Natural killer cell (primary cell): ENCODE measurements around the gene ASPHD1. TPM values are rescaled to one million over a fixed set of nuclear protein-coding genes. Genes with fewer than 3 reads are reported as not detected.

Experiments
- ATAC-seq, 3 donors: fragments of 150-1000 bp in 2 of 3; fragments of 200-7000 bp in 1 of 3; cut with Tn5 transposase; 1 replicate in 1 of 3; 2 replicates in 2 of 3; pipeline ENCODE4 v1.10.0; 2021; ENCODE audit warnings: mild to moderate bottlenecking in 2 of 3, moderate library complexity in 2 of 3
- DNase-seq, 2 donors: peaks; one replicate each; pipeline versions ENCODE4 v3.0.0 to v3.0.0-alpha.2; 2013 to 2021; ENCODE audit warnings: mixed read lengths in 1 of 2
- H3K27ac ChIP-seq: one replicate; pipeline ENCODE4 v1.5.1; 2013; ENCODE audit warnings: mild to moderate bottlenecking, low read length
- H3K27me3 ChIP-seq: one replicate; pipeline ENCODE4 v1.6.1; 2013; ENCODE audit warnings: low read length; ENCODE audit not compliant: control insufficient read depth, insufficient read depth
- H3K36me3 ChIP-seq: one replicate; pipeline ENCODE4 v1.6.1; 2013; ENCODE audit warnings: low read length; ENCODE audit not compliant: control insufficient read depth, insufficient read depth
- H3K4me1 ChIP-seq: one replicate; pipeline ENCODE4 v1.6.1; 2013; ENCODE audit warnings: low read length; ENCODE audit not compliant: control insufficient read depth, insufficient read depth
- H3K4me3 ChIP-seq: one replicate; pipeline ENCODE4 v1.5.1; 2013; ENCODE audit warnings: low read length
- H3K9me3 ChIP-seq: one replicate; pipeline ENCODE4 v1.6.1; 2013; ENCODE audit warnings: low read length; ENCODE audit not compliant: control insufficient read depth, insufficient read depth
- H3K27ac Mint-ChIP-seq, 2 donors: one replicate each; pipeline ENCODE4 v1.8.0; 2022; ENCODE audit warnings: mild to moderate bottlenecking in 2 of 2, mixed read lengths in 2 of 2, moderate library complexity in 1 of 2
- H3K27me3 Mint-ChIP-seq, 2 donors: one replicate each; pipeline ENCODE4 v1.8.0; 2022; ENCODE audit warnings: low read depth in 2 of 2, mixed read lengths in 2 of 2
- H3K36me3 Mint-ChIP-seq: one replicate; pipeline ENCODE4 v1.8.0; 2022; ENCODE audit warnings: mixed read lengths
- H3K4me1 Mint-ChIP-seq, 2 donors: one replicate each; pipeline ENCODE4 v1.8.0; 2022; ENCODE audit warnings: mixed read lengths in 2 of 2
- H3K4me3 Mint-ChIP-seq: one replicate; pipeline ENCODE4 v1.8.0; 2022; ENCODE audit warnings: mild to moderate bottlenecking, moderate library complexity, mixed read lengths
- H3K9me3 Mint-ChIP-seq, 2 donors: one replicate each; pipeline ENCODE4 v1.8.0; 2022; ENCODE audit warnings: mixed read lengths in 2 of 2
- WGBS: methylation state at CpG from one replicate; pipeline ENCODE4 v1.1.7; 2013; ENCODE audit warnings: missing lambda C conversion rate; ENCODE audit not compliant: insufficient coverage; 5-methylcytosine and 5-hydroxymethylcytosine counted together
- intact Hi-C: fragments of 100-400 bp; cut with micrococcal nuclease; formaldehyde crosslinking; loops from one replicate; pipeline ENCODE4 v1.14.2; 2022
- total RNA-seq, 4 donors: library from RNA; stranded (reverse); fragments of 120-200 nt in 1 of 4; gene quantifications; one replicate each; pipeline versions ENCODE4 v1.2.3 to v1.2.4, GENCODE V29; 2013 to 2022
- TF ChIP-seq, protein P1 (sequence below): fragments of 200-600 bp; IDR thresholded peaks from one replicate; pipeline ENCODE4 v1.8.0; 2022; ENCODE audit warnings: antibody characterized with exemption

Gene ASPHD1
- total RNA-seq, 3 donors from 2014 or later (not counting 1 experiment from before 2014, with no cell fraction given) = not detected

DNA sequence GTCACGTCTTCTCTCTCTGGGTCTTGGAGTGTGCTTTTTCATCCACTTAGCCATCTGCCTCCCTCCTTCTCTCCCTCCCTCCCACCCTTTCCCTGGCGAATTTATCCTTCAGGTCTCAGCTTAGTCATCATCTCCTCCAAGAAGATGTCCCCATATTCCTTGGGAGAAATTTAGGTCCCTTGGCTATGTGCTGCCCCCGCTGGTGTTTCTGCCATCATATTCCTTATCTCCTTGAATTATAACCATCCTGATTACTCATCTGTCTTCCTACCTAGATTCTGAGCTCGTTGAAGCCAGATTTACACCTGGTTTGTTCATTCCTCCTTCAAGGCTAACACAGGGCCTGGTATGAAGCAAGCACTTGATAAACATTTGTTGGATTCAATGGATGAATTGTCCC, 5.9 kb upstream of the ASPHD1 start:
- Mint-ChIP-seq H3K9me3 (no peaks in the 10 kb centered on the region), H3K4me1 (peaks cover 0 to 6% of the 10 kb centered on the region in 2 donors), H3K36me3 (no peaks in the 10 kb centered on the region), H3K27ac (no peak overlapping the region), H3K27me3 (peaks cover 20 to 22% of the 10 kb centered on the region in 2 donors), H3K4me3 (no peak overlapping the region)
- ATAC-seq (no peak), DNase-seq (no peak)
- WGBS = 70% methylated on average over 4 of the region's 4 CpGs
- TF ChIP-seq, protein P1, sequence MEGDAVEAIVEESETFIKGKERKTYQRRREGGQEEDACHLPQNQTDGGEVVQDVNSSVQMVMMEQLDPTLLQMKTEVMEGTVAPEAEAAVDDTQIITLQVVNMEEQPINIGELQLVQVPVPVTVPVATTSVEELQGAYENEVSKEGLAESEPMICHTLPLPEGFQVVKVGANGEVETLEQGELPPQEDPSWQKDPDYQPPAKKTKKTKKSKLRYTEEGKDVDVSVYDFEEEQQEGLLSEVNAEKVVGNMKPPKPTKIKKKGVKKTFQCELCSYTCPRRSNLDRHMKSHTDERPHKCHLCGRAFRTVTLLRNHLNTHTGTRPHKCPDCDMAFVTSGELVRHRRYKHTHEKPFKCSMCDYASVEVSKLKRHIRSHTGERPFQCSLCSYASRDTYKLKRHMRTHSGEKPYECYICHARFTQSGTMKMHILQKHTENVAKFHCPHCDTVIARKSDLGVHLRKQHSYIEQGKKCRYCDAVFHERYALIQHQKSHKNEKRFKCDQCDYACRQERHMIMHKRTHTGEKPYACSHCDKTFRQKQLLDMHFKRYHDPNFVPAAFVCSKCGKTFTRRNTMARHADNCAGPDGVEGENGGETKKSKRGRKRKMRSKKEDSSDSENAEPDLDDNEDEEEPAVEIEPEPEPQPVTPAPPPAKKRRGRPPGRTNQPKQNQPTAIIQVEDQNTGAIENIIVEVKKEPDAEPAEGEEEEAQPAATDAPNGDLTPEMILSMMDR = no peak
- Histone ChIP-seq H3K36me3 (no peaks in the 10 kb centered on the region), H3K4me3 (no peak overlapping the region), H3K27me3 (peaks cover 20% of the 10 kb centered on the region), H3K9me3 (no peaks in the 10 kb centered on the region), H3K27ac (no peak overlapping the region), H3K4me1 (peaks cover 2% of the 10 kb centered on the region)
- intact Hi-C loops = no loop called here

DNA sequence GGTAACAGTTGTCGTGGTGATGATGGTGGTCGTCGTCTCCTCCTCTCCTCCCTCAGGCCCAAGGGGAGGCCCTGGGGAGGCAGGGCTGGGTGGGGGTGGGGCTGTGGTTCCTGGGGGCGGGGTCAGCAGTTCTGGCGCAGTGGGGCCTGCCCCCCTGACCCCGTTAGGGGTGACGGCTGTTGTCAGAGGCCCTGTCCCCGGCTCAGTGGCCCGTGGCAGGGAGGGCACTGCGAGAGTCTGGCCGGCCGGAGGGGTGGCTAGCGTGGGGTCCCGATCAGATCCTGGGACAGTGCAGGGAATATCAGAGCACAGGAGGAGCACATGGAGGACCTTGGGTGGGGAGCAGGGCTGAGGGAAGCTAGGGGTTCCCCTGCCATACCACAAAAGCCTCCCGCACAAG, 3.4 kb upstream of the ASPHD1 start:
- Histone ChIP-seq H3K4me1 (peaks cover 13% of the 10 kb centered on the region), H3K9me3 (no peaks in the 10 kb centered on the region), H3K27ac (no peak overlapping the region), H3K36me3 (no peaks in the 10 kb centered on the region), H3K27me3 (peaks cover 27% of the 10 kb centered on the region), H3K4me3 (no peak overlapping the region)
- H3K9me3 Mint-ChIP-seq = no peaks in the 10 kb centered on the region
- H3K36me3 Mint-ChIP-seq = no peaks in the 10 kb centered on the region
- peaks cover 5 to 13% of the 10 kb centered on the region in 2 donors for H3K4me1 Mint-ChIP-seq
- TF ChIP-seq, protein P1 = no peak
- no peak overlapping the region for H3K27ac Mint-ChIP-seq
- WGBS = 61% methylated on average over 11 of the region's 15 CpGs
- H3K27me3 Mint-ChIP-seq = peaks cover 20 to 30% of the 10 kb centered on the region in 2 donors
- ATAC-seq (no peak), DNase-seq (no peak)
- H3K4me3 Mint-ChIP-seq = no peak overlapping the region
- intact Hi-C loops = no loop called here

DNA sequence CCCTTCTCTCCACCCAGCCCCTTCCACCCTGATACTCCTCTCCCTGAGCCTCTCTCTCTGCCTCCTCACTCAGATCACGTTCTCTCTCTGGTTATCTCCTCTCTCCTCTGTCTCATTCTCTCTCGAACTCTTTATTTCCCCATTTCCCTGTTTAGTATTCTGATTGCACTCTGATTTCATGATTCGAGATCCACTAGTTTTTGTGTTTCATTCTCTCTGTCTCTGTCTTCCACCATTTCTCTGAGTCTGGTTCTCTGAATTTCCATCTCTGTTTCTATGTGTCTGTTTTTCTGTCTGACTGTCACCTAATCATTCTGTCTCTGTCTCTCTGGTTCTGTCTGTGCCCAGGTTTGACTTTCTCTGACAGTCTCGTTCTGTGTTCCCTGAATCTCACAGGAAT, 3.0 kb upstream of the ASPHD1 start:
- H3K4me3 ChIP-seq = no peak overlapping the region
- H3K4me1 ChIP-seq = peaks cover 13% of the 10 kb centered on the region
- H3K36me3 ChIP-seq = no peaks in the 10 kb centered on the region
- H3K9me3 Mint-ChIP-seq = no peaks in the 10 kb centered on the region
- DNase-seq (no peak), ATAC-seq (no peak)
- no peak overlapping the region for H3K27ac Mint-ChIP-seq
- peaks cover 5 to 13% of the 10 kb centered on the region in 2 donors for H3K4me1 Mint-ChIP-seq
- intact Hi-C loops = no loop called here
- H3K27me3 ChIP-seq = peaks cover 27% of the 10 kb centered on the region
- TF ChIP-seq, protein P1 = no peak
- no peaks in the 10 kb centered on the region for H3K9me3 ChIP-seq
- H3K4me3 Mint-ChIP-seq = no peak overlapping the region
- H3K27me3 Mint-ChIP-seq = peaks cover 20 to 33% of the 10 kb centered on the region in 2 donors
- H3K27ac ChIP-seq = no peak overlapping the region
- H3K36me3 Mint-ChIP-seq = no peaks in the 10 kb centered on the region
- 64% methylated on average over 4 of the region's 4 CpGs for WGBS

GRCh38 chr16:29898135-29898803, 2.0 kb upstream of the ASPHD1 start:
- H3K4me3 Mint-ChIP-seq = no peak overlapping the region
- H3K36me3 Mint-ChIP-seq = no peaks in the 10 kb centered on the region

More at GRCh38 chr16:29898135-29898803, 2.0 kb upstream of the ASPHD1 start:
- Histone ChIP-seq H3K27ac (no peak overlapping the region), H3K9me3 (no peaks in the 10 kb centered on the region), H3K4me1 (peaks cover 13% of the 10 kb centered on the region), H3K27me3 (peaks cover 27% of the 10 kb centered on the region), H3K36me3 (no peaks in the 10 kb centered on the region), H3K4me3 (no peak overlapping the region)
- peaks cover 5 to 13% of the 10 kb centered on the region in 2 donors for H3K4me1 Mint-ChIP-seq
- H3K27ac Mint-ChIP-seq = no peak overlapping the region
- no peaks in the 10 kb centered on the region for H3K9me3 Mint-ChIP-seq
- WGBS = 9% methylated on average over 8 of the region's 9 CpGs
- intact Hi-C loops = no loop called here
- DNase-seq (no peak), ATAC-seq (no peak)
- TF ChIP-seq, protein P1 = no peak
- H3K27me3 Mint-ChIP-seq = peaks cover 20 to 33% of the 10 kb centered on the region in 2 donors
